GM20431 (cell line): ENCODE results near the gene NPY.
"Not testable (repeated sequence)": the region's sequence is repeated elsewhere in the genome, so short reads cannot be mapped to it uniquely, and the experiment has no call there.

ENCODE experiments used
- in situ Hi-C: fragments of 300-500 bp; cut with MseI, MboI; formaldehyde crosslinking; loops from one replicate; pipeline ENCODE4 v1.15.0; 2020; ENCODE audit warnings: low sequenced_read_pairs; ENCODE audit not compliant: unreplicated experiment

The NPY gene

DNA sequence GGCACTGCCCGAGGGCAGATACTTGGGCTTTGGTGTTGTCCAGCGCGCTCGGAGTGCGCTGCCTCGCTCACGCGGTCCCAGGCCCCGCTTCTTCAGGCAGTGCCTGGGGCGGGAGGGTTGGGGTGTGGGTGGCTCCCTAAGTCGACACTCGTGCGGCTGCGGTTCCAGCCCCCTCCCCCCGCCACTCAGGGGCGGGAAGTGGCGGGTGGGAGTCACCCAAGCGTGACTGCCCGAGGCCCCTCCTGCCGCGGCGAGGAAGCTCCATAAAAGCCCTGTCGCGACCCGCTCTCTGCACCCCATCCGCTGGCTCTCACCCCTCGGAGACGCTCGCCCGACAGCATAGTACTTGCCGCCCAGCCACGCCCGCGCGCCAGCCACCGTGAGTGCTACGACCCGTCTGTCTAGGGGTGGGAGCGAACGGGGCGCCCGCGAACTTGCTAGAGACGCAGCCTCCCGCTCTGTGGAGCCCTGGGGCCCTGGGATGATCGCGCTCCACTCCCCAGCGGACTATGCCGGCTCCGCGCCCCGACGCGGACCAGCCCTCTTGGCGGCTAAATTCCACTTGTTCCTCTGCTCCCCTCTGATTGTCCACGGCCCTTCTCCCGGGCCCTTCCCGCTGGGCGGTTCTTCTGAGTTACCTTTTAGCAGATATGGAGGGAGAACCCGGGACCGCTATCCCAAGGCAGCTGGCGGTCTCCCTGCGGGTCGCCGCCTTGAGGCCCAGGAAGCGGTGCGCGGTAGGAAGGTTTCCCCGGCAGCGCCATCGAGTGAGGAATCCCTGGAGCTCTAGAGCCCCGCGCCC lies at the start of gene NPY:
Gene NPY, plus strand, starts transcription at position 294 of the 802 bp plus-strand sequence. CDS start 1,051 bp downstream, outside the sequence.
- in situ Hi-C loops: loop anchor here (25.0 kb wide), 2 partner anchors 378 to 722 kb away; no protein-coding TSS in a partner anchor

DNA sequence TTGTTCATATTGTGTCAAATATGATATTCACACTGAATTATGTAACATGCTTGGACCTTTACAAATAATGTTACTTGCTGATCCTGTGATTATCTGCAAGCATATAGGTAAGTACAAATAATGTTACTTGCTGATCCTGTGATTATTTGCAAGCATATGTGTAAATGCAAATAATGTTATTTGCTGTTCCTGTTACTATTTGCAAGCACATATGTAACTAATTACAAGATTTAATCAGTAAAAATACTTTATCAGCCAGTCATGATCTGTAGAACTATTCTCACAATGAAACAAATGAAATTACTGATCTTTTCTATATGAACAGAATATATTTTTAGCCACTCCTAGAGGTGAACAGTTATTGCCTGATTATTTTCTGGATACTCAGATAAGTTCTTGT lies 44.7 kb upstream of the NPY start:
- in situ Hi-C loops: no loop called here

DNA sequence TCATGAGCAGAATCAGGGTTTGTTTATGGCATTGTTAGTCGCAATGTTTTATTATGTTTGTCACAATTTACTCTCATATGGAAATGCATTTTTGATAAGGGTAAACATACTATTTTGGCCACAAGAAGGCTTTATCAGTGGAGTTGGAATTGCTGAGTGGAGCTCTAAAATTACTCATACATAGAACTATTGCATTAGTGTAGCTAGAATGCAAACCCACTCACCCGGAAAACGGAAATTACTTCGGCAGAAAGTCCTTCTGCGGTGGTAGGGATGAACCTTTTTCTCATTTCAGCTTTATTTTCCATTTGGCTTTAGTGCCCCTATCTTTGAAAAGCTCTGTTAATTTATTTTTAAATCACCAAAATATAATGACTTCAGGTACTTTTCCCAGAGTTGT lies 42.8 kb upstream of the NPY start:
- in situ Hi-C loops: no loop called here

DNA sequence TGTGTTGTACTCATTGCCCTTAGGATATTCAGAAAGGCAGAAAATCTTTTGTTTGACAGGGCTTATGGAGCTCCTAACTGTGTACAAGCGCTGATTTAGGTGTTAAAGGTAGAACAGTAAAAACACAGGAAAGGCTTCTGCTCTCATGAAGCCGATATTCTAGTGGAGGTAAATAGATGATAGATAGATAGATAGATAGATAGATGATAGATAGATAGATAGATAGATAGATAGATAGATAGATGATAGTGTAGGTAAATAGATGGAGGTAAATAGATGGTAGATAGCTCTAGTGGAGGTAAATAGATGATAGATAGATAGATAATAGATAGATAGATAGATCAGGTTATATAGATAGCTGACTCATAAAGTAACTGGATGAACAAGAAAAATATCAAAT lies 39.4 kb upstream of the NPY start:
- in situ Hi-C loops: no loop called here

DNA sequence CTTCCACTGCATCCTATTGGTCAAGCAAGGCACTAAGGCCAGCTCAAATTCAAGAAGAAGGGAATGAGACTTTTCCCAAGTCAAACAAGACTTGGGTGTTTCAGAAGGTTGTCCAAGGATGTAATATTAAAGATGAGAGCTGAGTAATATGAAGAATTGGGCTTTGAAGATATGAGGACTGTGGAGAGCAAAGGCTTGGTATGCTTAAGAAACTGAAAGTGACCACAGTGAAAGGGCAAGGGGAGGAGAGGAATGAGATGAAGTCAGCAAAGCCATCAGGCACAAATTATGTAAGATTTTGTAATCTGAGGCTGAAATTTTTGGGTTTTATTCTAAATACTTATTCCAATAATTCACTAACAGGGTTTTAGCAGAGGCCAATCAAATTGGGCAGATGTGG lies 38.6 kb upstream of the NPY start:
- in situ Hi-C loops: no loop called here

DNA sequence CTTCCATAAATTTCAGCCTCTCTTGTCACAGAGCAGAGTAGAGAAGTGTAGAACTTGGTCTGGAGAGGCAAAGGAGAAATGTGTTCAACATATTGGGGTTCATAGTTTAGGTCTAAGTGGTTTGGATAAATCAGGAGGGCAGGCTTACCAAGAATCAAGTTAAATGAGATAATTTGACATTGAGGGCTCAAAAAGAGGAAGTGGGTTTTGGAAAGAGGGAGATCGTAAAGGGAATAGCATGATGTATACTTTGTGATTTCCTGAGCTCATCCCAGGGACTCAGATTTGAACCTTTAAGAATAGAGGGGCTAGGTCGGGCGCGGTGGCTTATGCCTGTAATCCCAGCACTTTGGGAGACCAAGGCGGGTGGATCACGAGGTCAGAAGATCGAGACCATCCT lies 34.7 kb upstream of the NPY start:
- in situ Hi-C loops: no loop called here

DNA sequence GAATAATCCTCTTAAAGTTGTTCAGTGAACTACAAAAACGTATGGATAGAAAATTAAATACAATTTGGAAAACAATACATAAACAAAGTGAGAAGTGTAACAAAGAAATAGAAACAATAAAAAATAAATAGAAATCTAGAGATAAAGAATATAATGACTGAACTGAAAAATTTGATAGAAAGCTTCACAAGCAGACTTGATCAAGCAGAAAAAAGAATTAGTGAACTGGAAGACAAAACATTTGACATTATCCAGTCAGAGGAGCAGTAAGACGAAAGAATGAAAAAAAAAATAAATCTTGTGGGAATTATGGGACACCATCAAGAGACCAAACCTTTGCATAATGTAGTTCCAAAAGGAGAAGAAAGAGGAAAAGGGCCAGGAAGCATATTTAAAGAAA lies 32.4 kb upstream of the NPY start:
- in situ Hi-C loops: no loop called here

DNA sequence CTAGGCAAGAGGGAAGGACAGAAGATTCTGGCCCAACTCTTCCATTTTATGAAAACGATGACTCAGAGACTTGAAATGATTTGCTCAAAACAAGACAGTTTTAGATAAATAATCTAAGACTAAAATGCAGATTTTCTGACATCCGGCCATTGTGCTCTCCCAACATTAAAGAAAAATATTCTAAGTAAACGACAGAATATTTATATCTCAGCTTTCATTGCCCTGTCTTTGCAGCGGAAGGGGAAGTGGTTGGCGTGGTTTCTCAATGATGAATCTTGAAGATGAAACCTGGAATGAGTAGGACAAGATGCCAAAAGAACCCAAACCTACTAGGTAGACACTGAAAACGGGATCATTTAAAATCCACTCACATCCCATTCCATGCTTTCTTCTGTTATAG lies 28.9 kb upstream of the NPY start:
- in situ Hi-C loops: no loop called here

DNA sequence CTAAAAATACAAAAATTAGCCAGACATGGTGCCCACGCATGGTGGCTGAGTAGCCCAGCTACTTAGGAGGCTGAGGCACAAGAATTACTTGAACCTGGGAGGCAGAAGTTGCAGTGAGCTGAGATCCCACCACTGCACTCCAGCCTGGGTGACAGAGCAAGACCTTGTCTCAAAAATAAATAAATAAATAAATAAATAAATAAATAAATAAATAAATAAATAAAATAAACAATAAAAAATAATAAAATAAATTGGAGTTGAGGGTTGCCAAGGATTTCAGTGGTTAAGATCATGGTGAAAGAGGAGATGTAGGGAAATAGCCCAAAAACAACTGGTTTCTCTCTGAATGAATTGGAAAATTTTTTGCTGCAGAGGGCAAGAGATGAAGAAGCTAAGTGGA lies 25.7 kb upstream of the NPY start:
- in situ Hi-C loops: not testable (repeated sequence)

DNA sequence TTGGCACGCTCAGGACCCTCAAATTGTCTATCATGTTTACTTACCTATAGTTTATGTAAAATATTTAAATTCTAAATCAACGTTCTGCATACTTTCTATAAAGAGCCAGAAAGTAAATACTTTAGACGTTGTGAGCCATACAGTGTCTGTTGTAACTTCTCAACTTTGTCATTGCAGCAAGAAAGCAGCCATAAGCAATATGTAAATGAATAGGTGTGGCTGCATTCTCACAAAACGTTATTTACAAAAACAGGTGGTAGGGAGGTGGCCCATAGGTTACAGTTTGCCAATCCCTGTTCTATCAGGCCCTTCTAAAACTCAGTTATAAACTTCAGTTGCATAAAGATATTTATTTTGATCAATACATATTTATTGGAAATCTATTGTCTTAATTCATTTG lies 12.1 kb upstream of the NPY start:
- in situ Hi-C loops: no loop called here

DNA sequence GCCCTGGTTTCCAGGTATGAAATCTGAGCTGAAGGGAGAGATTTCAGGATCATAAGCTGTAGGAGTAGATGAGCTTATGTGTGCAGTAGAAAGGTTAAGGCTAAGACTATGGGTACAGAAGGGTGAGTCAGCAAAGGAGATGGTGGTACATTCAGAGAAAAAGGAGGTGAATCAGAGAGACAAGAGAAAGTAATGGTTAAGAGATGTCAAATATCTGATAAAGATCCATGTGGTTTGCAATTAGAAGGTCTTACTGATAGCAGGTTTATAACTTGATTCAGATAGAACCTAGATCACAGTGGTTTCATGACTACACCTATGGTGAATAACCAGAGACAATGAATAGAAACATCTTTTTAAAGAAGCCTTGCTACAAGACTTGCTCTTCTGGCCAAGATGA lies 4.5 kb upstream of the NPY start:
- in situ Hi-C loops: loop anchor here (25.0 kb wide), 2 partner anchors 383 to 717 kb away; no protein-coding TSS in a partner anchor

DNA sequence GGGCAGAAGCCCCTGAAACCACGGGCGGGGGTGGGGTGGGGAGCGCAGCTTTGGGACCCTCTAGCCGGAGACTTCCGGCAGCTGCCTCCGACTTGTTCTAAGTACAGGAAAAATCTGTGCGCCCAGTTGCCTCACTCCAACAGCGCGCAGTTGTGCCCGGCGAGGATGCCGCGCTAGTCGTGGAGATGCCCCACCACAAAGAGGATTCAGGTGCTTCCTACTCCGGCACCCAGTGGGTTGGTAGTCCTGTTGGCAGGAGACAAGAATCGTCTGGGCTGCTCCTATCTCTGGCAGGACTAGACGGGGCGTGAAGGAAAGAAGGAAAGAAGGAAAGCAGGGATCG lies 465 bp upstream of the NPY start:
- in situ Hi-C loops: loop anchor here (25.0 kb wide), 2 partner anchors 379 to 721 kb away; no protein-coding TSS in a partner anchor

DNA sequence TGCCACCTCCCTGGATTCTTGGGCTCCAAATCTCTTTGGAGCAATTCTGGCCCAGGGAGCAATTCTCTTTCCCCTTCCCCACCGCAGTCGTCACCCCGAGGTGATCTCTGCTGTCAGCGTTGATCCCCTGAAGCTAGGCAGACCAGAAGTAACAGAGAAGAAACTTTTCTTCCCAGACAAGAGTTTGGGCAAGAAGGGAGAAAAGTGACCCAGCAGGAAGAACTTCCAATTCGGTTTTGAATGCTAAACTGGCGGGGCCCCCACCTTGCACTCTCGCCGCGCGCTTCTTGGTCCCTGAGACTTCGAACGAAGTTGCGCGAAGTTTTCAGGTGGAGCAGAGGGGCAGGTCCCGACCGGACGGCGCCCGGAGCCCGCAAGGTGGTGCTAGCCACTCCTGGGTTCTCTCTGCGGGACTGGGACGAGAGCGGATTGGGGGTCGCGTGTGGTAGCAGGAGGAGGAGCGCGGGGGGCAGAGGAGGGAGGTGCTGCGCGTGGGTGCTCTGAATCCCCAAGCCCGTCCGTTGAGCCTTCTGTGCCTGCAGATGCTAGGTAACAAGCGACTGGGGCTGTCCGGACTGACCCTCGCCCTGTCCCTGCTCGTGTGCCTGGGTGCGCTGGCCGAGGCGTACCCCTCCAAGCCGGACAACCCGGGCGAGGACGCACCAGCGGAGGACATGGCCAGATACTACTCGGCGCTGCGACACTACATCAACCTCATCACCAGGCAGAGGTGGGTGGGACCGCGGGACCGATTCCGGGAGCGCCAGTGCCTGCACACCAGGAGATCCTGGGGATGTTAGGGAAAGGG lies 913 bp downstream of the NPY start:
- in situ Hi-C loops: loop anchor here (25.0 kb wide), 2 partner anchors 377 to 723 kb away; no protein-coding TSS in a partner anchor

DNA sequence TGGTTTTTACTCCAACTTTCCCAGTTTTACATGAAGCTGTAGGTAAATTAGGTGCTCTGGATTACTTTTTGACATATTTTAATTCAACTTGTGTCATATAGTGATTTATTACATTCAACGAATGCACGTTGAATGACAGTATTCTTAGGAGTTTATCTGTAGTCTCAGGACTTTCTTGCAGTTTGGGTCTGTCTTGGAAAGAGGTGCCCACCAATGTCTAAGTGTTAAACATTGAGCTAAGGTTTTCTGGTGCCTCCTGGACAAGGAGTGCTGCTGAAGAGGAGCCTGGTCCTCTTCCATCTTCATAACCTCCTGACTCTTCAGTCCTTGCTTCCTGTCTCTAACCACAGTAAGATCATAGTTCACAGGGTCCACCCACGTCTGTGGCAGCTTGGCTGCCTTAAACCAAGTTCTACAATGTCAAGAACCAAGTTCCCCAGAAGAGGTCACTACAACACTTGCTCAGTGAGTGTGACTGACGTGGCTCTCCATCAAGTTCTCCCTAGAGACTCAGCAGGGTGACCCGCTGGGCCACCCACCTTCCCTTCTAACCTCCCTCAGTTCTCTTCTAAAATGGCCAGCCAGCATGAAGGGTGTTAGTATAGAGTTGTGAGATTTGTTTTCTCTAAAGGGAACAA lies 6.1 kb downstream of the NPY start:
- in situ Hi-C loops: loop anchor here (25.0 kb wide), 2 partner anchors 372 to 728 kb away; no protein-coding TSS in a partner anchor

DNA sequence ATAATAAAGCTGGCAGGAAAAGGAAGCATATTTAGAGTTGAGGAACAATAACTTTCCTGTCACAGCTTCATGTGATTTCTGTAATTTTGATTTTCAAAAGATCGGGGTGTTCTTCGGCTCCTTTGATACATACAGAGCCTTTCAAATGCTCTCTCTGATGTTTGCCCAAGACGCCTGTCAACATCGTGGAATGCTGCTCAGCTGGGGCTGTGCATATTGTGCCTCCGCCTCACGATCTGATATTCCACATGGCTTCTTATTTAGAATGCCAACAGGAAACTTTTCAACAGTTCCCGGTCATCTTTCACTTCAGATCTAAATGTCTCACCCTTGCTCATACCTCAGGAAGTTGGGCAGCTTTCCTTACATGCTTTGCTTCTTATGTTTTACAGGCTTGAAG lies 7.3 kb downstream of the NPY start:
- in situ Hi-C loops: loop anchor here (25.0 kb wide), 2 partner anchors 371 to 729 kb away; no protein-coding TSS in a partner anchor

DNA sequence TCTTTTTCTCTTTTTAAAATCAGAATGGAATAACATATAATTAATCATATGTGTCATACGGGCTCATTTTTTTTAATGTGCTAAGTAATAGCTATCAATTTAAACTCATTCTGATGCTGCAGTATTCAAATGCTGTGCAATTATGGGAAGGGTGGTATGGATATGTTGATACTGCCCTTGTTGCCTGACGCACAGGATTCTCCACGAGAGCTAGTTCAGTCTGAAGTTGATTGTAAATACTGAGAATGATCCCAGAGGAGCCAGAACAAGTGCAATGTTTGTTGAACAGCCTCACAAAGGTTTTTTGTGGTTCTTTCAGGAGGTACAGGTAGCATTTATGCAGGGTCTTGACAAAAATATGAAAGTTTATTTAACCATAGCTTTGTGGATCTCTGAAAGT lies 13.4 kb downstream of the NPY start:
- in situ Hi-C loops: loop anchor here (25.0 kb wide), 2 partner anchors 365 to 735 kb away; no protein-coding TSS in a partner anchor

DNA sequence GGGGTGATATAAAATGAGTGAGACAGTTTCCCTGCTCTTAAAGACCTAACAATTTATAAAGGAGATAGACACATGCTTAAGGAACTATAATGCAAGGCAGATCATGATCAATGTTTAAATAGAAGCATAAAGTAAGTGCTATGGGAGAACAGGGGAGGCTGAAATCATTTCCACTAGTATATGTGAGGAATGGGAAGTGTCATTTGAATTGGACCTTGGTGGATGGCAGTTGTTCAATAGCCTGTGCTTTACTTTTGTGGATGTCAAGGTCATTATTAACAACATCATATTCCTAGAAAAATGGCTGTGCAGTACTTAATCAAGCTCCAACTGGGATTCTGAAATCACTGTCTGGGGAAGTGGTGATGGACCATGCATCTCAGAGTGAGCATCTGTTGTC lies 14.7 kb downstream of the NPY start:
- in situ Hi-C loops: loop anchor here (25.0 kb wide), 2 partner anchors 364 to 736 kb away; no protein-coding TSS in a partner anchor

DNA sequence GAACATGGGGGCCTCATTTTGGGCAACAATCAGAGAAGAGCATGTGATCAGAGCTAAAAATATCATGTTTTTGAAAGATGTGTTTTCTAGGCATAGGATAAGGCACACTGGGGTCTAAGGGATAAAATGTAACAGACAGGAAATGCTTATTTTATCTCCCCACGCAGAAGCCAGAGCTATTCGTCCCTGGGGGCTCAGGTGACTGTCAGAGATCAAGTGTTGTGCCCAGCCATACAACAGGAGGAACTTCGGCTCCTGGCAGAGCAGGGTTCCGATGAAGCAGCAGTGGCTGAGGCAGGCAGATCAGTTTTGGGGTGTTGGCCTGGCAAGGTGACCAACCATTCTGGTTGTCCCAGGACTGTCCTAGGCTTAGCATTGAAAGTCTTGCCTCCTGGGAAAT lies 15.2 kb downstream of the NPY start:
- in situ Hi-C loops: loop anchor here (25.0 kb wide), 2 partner anchors 363 to 737 kb away; no protein-coding TSS in a partner anchor

DNA sequence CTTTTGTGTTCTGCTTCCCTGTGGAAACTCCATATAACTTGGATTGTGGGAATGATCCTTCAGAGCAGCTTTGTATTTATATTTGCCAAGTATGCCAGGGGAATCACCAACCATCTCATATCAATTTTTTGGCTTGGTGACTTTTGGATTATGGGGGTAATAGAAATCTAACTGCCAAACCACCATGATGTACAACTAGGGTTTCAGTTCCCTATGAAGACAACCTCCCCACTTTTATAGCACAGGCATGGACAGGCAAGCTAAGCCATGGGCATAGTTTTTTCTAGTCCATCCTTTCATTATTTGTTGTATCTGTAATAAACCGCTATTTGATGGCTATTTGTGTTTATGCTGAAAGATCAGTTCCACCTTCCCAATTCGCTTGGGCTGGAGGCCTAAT lies 17.7 kb downstream of the NPY start:
- in situ Hi-C loops: no loop called here

DNA sequence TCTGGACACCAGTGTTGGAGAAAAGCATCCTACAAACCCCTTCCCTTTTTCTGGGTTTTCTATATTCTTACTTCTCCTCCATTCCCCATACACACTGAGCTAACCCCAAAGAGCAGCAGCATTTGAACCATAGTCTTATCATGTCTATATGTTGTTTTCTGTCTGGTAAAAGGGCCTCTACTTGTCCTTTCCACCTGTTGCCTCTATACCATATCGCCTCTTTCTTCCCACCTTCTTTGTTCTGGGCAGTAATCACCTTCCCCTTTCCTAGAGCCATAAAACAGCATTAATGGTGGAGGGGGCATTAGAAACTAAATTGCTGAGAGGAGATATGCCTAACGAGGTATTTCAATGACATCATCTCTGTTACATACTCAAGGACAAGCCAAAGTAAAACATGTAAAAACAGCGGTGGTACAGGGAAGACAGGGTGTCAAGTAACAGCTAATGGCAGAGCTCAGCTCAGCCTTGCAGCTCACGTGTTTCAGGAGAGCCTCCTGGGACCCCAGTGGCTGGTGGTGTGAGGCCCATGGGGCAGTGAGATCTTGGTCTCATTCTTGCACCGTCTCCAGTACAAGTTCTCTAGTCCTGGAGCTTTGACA lies 20.6 kb downstream of the NPY start:
- in situ Hi-C loops: no loop called here
